GM12892 (cell line): ENCODE results near the gene RFXAP.

Experiments
- POLR2A ChIP-seq: IDR thresholded peaks from 2 replicates; pipeline ENCODE4 v1.6.1; 2011; ENCODE audit warnings: low read depth, low read length, control low read depth
- POLR2AphosphoS5 ChIP-seq: IDR thresholded peaks from 2 replicates; pipeline ENCODE4 v1.6.1; 2011; ENCODE audit warnings: low read depth, low read length, control low read depth

DNA sequence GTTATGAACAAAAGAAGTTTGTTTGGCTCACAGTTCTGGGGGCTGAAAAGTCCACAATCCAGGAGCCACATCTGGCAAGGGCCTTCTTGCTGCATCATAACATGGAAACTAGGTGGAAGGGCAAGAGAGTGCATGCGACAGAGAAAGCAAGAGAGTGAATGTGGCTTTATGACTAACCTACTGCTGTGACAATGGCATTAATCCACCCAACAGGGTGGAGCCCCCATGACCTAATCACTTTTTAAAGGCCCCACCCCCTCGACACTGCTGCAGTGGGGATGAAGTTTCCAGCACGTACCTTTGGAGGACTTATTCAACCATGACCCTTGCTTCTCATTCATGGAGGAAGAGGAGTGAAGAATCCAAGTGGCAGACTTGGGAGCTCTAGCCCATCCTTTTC is 30.0 kb upstream of the RFXAP start:
- TF ChIP-seq POLR2A = no peak
- TF ChIP-seq POLR2AphosphoS5 = no peak
